HEK293 (cell line): ENCODE results near the gene TRIP4.

Source experiments
- IKZF3 ChIP-seq: fragments of 450-650 bp; IDR thresholded peaks from 2 replicates; pipeline ENCODE4 v1.5.0; 2018; ENCODE audit warnings: missing biosample characterization, mild to moderate bottlenecking, missing genetic modification characterization, moderate library complexity
- KLF10 ChIP-seq: fragments of 450-650 bp; IDR thresholded peaks from 2 replicates; pipeline ENCODE4 v1.5.1; 2018; ENCODE audit warnings: missing biosample characterization, mild to moderate bottlenecking, missing genetic modification characterization
- KLF9 ChIP-seq: fragments of 450-650 bp; formaldehyde crosslinking; IDR thresholded peaks from 2 replicates; pipeline ENCODE4 v1.5.1; 2016; ENCODE audit warnings: missing biosample characterization, missing genetic modification characterization, low read depth
- SALL2 ChIP-seq: fragments of 450-650 bp; formaldehyde crosslinking; IDR thresholded peaks from 2 replicates; pipeline ENCODE4 v1.5.0; 2017; ENCODE audit warnings: missing biosample characterization, mild to moderate bottlenecking, missing genetic modification characterization, borderline replicate concordance
- SCRT1 ChIP-seq: fragments of 450-650 bp; formaldehyde crosslinking; IDR thresholded peaks from 2 replicates; pipeline ENCODE4 v1.5.1; 2016; ENCODE audit warnings: missing biosample characterization, missing genetic modification characterization, borderline replicate concordance
- TCF7L2 ChIP-seq: IDR thresholded peaks from 2 replicates; pipeline ENCODE4 v1.6.1; 2011; ENCODE audit warnings: low read depth, mild to moderate bottlenecking, inconsistent platforms, low read length, moderate library complexity, borderline replicate concordance
- ZBTB20 ChIP-seq: fragments of 450-650 bp; formaldehyde crosslinking; IDR thresholded peaks from 2 replicates; pipeline ENCODE4 v1.5.1; 2016; ENCODE audit warnings: missing biosample characterization, missing genetic modification characterization
- ZNF132 ChIP-seq: fragments of 450-650 bp; formaldehyde crosslinking; IDR thresholded peaks from 2 replicates; pipeline ENCODE4 v1.5.1; 2017; ENCODE audit warnings: missing biosample characterization, missing genetic modification characterization, borderline replicate concordance
- ZNF175 ChIP-seq: fragments of 450-650 bp; formaldehyde crosslinking; IDR thresholded peaks from 2 replicates; pipeline ENCODE4 v1.5.1; 2016; ENCODE audit warnings: missing biosample characterization, missing genetic modification characterization
- ZNF19 ChIP-seq: fragments of 450-650 bp; formaldehyde crosslinking; IDR thresholded peaks from 2 replicates; pipeline ENCODE4; 2016; ENCODE audit warnings: missing biosample characterization, missing genetic modification characterization, low read depth
- ZNF23 ChIP-seq: fragments of 450-650 bp; formaldehyde crosslinking; IDR thresholded peaks from 2 replicates; pipeline ENCODE4 v1.5.1; 2016; ENCODE audit warnings: missing biosample characterization, missing genetic modification characterization, borderline replicate concordance
- ZNF391 ChIP-seq: fragments of 450-650 bp; formaldehyde crosslinking; IDR thresholded peaks from 2 replicates; pipeline ENCODE4 v1.5.1; 2016; ENCODE audit warnings: low read depth, missing biosample characterization, missing genetic modification characterization, borderline replicate concordance
- ZNF548 ChIP-seq: fragments of 450-650 bp; formaldehyde crosslinking; IDR thresholded peaks from 2 replicates; pipeline ENCODE4 v1.5.1; 2016; ENCODE audit warnings: missing biosample characterization, missing genetic modification characterization
- ZNF600 ChIP-seq: fragments of 450-650 bp; formaldehyde crosslinking; IDR thresholded peaks from 2 replicates; pipeline ENCODE4 v1.5.1; 2016; ENCODE audit warnings: missing biosample characterization, missing genetic modification characterization
- ZNF626 ChIP-seq: fragments of 450-650 bp; sonication (Bioruptor Pico); formaldehyde crosslinking; IDR thresholded peaks from 2 replicates; pipeline ENCODE4 v1.5.1; 2018; ENCODE audit warnings: missing biosample characterization, missing genetic modification characterization, inconsistent platforms
- ZNF658 ChIP-seq: fragments of 450-650 bp; formaldehyde crosslinking; IDR thresholded peaks from 2 replicates; pipeline ENCODE4; 2016; ENCODE audit warnings: missing biosample characterization, missing genetic modification characterization
- ZNF660 ChIP-seq: fragments of 450-650 bp; IDR thresholded peaks from 2 replicates; pipeline ENCODE4 v1.5.1; 2018; ENCODE audit warnings: missing biosample characterization, mild to moderate bottlenecking, missing genetic modification characterization
- ZNF677 ChIP-seq: fragments of 450-650 bp; IDR thresholded peaks from 2 replicates; pipeline ENCODE4 v1.5.0; 2018; ENCODE audit warnings: missing biosample characterization, mild to moderate bottlenecking, missing genetic modification characterization, moderate library complexity
- ZSCAN16 ChIP-seq: fragments of 450-650 bp; formaldehyde crosslinking; IDR thresholded peaks from 2 replicates; pipeline ENCODE4 v1.5.1; 2016; ENCODE audit warnings: missing biosample characterization, missing genetic modification characterization
- TF ChIP-seq, protein P1 (sequence below): fragments of 450-650 bp; IDR thresholded peaks from 2 replicates; pipeline ENCODE4 v1.5.1; 2018; ENCODE audit warnings: missing biosample characterization, mild to moderate bottlenecking, missing genetic modification characterization
- TF ChIP-seq, protein P2 (sequence below): fragments of 450-650 bp; formaldehyde crosslinking; IDR thresholded peaks from 2 replicates; pipeline ENCODE4 v1.5.1; 2016; ENCODE audit warnings: missing biosample characterization, missing genetic modification characterization, borderline replicate concordance
- TF ChIP-seq, protein P3 (sequence below): fragments of 450-650 bp; formaldehyde crosslinking; IDR thresholded peaks from 2 replicates; pipeline ENCODE4 v1.5.1; 2016; ENCODE audit warnings: missing biosample characterization, missing genetic modification characterization, low read depth
- TF ChIP-seq, protein P4 (sequence below): fragments of 450-650 bp; formaldehyde crosslinking; IDR thresholded peaks from 2 replicates; pipeline ENCODE4 v1.5.1; 2016; ENCODE audit warnings: missing biosample characterization, missing genetic modification characterization
- TF ChIP-seq, protein P5 (sequence below): fragments of 450-650 bp; formaldehyde crosslinking; IDR thresholded peaks from 2 replicates; pipeline ENCODE4 v1.5.1; 2016; ENCODE audit warnings: missing biosample characterization, missing genetic modification characterization

TRIP4 gene

DNA sequence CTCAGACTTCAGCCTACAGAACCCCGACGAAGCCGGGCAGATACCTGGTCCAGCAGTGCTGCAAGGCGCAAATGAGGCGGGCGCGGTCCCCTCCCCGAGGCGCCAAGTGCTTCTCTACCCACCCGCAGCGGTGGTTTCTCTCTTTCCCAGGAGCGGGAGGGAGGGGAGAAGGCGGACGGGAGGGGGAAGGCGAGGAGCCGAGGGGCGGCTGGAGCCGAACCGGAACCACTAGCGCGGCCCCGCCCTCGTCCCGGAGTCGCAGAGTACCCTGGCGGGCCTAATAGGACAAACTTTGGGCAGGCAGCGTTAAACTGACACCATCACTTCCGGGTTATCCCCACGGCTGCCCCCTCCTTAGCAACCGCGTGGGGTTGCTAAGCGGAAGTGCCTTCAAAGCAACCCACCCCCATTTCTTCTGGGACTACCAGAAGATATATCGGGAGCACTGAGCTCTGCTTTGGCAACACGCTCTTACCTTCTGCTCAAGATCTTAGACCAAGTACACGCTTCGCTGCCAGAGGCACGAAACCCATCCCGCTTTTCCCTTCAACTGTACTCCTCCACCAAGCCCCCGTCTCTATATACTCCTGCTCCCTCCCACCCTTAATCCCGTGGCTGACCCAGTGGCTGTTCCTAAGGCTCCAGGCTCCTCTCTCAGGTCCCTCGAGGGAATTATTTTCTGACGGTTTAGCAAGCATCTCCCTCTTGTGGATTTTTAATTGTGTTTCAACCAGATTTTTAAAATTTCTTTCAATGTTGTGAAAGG lies 31.5 kb upstream of the TRIP4 start, which contains the start of gene CSNK1G1 (continued):
- no peak for TF ChIP-seq ZNF23 (tag by site-specific recombination)
- TF ChIP-seq ZNF391 (tag by site-specific recombination): no peak
- TF ChIP-seq, protein P1, sequence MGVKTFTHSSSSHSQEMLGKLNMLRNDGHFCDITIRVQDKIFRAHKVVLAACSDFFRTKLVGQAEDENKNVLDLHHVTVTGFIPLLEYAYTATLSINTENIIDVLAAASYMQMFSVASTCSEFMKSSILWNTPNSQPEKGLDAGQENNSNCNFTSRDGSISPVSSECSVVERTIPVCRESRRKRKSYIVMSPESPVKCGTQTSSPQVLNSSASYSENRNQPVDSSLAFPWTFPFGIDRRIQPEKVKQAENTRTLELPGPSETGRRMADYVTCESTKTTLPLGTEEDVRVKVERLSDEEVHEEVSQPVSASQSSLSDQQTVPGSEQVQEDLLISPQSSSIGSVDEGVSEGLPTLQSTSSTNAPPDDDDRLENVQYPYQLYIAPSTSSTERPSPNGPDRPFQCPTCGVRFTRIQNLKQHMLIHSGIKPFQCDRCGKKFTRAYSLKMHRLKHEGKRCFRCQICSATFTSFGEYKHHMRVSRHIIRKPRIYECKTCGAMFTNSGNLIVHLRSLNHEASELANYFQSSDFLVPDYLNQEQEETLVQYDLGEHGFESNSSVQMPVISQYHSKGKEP (tag by site-specific recombination): no peak
- TF ChIP-seq, protein P2, sequence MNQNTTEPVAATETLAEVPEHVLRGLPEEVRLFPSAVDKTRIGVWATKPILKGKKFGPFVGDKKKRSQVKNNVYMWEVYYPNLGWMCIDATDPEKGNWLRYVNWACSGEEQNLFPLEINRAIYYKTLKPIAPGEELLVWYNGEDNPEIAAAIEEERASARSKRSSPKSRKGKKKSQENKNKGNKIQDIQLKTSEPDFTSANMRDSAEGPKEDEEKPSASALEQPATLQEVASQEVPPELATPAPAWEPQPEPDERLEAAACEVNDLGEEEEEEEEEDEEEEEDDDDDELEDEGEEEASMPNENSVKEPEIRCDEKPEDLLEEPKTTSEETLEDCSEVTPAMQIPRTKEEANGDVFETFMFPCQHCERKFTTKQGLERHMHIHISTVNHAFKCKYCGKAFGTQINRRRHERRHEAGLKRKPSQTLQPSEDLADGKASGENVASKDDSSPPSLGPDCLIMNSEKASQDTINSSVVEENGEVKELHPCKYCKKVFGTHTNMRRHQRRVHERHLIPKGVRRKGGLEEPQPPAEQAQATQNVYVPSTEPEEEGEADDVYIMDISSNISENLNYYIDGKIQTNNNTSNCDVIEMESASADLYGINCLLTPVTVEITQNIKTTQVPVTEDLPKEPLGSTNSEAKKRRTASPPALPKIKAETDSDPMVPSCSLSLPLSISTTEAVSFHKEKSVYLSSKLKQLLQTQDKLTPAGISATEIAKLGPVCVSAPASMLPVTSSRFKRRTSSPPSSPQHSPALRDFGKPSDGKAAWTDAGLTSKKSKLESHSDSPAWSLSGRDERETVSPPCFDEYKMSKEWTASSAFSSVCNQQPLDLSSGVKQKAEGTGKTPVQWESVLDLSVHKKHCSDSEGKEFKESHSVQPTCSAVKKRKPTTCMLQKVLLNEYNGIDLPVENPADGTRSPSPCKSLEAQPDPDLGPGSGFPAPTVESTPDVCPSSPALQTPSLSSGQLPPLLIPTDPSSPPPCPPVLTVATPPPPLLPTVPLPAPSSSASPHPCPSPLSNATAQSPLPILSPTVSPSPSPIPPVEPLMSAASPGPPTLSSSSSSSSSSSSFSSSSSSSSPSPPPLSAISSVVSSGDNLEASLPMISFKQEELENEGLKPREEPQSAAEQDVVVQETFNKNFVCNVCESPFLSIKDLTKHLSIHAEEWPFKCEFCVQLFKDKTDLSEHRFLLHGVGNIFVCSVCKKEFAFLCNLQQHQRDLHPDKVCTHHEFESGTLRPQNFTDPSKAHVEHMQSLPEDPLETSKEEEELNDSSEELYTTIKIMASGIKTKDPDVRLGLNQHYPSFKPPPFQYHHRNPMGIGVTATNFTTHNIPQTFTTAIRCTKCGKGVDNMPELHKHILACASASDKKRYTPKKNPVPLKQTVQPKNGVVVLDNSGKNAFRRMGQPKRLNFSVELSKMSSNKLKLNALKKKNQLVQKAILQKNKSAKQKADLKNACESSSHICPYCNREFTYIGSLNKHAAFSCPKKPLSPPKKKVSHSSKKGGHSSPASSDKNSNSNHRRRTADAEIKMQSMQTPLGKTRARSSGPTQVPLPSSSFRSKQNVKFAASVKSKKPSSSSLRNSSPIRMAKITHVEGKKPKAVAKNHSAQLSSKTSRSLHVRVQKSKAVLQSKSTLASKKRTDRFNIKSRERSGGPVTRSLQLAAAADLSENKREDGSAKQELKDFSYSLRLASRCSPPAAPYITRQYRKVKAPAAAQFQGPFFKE: no peak
- TF ChIP-seq, protein P3, sequence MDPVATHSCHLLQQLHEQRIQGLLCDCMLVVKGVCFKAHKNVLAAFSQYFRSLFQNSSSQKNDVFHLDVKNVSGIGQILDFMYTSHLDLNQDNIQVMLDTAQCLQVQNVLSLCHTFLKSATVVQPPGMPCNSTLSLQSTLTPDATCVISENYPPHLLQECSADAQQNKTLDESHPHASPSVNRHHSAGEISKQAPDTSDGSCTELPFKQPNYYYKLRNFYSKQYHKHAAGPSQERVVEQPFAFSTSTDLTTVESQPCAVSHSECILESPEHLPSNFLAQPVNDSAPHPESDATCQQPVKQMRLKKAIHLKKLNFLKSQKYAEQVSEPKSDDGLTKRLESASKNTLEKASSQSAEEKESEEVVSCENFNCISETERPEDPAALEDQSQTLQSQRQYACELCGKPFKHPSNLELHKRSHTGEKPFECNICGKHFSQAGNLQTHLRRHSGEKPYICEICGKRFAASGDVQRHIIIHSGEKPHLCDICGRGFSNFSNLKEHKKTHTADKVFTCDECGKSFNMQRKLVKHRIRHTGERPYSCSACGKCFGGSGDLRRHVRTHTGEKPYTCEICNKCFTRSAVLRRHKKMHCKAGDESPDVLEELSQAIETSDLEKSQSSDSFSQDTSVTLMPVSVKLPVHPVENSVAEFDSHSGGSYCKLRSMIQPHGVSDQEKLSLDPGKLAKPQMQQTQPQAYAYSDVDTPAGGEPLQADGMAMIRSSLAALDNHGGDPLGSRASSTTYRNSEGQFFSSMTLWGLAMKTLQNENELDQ (tag by site-specific recombination): no peak
- no peak for TF ChIP-seq ZNF626 (tag by site-specific recombination)
- no peak for TF ChIP-seq TCF7L2
- TF ChIP-seq ZNF660 (tag by site-specific recombination): 0 out of 2 replicates have a peak, but pooled peaks have one; percentile 38
- TF ChIP-seq SCRT1 (tag by site-specific recombination): no peak
- TF ChIP-seq ZNF658 (tag by site-specific recombination): no peak
- no peak for TF ChIP-seq ZNF175 (tag by site-specific recombination)
- no peak for TF ChIP-seq ZNF548 (tag by site-specific recombination)
- no peak for TF ChIP-seq ZBTB20
- TF ChIP-seq, protein P4, sequence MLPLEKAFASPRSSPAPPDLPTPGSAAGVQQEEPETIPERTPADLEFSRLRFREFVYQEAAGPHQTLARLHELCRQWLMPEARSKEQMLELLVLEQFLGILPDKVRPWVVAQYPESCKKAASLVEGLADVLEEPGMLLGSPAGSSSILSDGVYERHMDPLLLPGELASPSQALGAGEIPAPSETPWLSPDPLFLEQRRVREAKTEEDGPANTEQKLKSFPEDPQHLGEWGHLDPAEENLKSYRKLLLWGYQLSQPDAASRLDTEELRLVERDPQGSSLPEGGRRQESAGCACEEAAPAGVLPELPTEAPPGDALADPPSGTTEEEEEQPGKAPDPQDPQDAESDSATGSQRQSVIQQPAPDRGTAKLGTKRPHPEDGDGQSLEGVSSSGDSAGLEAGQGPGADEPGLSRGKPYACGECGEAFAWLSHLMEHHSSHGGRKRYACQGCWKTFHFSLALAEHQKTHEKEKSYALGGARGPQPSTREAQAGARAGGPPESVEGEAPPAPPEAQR: no peak
- TF ChIP-seq SALL2 (tag by site-specific recombination): no peak
- 0 out of 2 replicates have a peak, but pooled peaks have one; percentile 23 for TF ChIP-seq ZSCAN16 (tag by site-specific recombination)
- no peak for TF ChIP-seq ZNF677 (tag by site-specific recombination)
- TF ChIP-seq ZNF19 (tag by site-specific recombination): no peak
- peak; percentile 90 for TF ChIP-seq ZNF600
- no peak; the same call in 1 of the 2 replicates for TF ChIP-seq KLF10
- peak; percentile 80 for TF ChIP-seq KLF9
- TF ChIP-seq IKZF3 (tag by site-specific recombination): peak; percentile 86
- no peak for TF ChIP-seq ZNF132 (tag by site-specific recombination)
- TF ChIP-seq, protein P5, sequence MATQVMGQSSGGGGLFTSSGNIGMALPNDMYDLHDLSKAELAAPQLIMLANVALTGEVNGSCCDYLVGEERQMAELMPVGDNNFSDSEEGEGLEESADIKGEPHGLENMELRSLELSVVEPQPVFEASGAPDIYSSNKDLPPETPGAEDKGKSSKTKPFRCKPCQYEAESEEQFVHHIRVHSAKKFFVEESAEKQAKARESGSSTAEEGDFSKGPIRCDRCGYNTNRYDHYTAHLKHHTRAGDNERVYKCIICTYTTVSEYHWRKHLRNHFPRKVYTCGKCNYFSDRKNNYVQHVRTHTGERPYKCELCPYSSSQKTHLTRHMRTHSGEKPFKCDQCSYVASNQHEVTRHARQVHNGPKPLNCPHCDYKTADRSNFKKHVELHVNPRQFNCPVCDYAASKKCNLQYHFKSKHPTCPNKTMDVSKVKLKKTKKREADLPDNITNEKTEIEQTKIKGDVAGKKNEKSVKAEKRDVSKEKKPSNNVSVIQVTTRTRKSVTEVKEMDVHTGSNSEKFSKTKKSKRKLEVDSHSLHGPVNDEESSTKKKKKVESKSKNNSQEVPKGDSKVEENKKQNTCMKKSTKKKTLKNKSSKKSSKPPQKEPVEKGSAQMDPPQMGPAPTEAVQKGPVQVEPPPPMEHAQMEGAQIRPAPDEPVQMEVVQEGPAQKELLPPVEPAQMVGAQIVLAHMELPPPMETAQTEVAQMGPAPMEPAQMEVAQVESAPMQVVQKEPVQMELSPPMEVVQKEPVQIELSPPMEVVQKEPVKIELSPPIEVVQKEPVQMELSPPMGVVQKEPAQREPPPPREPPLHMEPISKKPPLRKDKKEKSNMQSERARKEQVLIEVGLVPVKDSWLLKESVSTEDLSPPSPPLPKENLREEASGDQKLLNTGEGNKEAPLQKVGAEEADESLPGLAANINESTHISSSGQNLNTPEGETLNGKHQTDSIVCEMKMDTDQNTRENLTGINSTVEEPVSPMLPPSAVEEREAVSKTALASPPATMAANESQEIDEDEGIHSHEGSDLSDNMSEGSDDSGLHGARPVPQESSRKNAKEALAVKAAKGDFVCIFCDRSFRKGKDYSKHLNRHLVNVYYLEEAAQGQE (tag by site-specific recombination): no peak
